Liver (tissue), 9 donors: ENCODE measurements around the gene MARCHF11. TPM values are rescaled to one million over a fixed set of nuclear protein-coding genes. Genes with fewer than 3 reads are reported as not detected.

ENCODE experiments used
- DNase-seq: peaks from one replicate; pipeline ENCODE4 v3.0.0-alpha.2; 2017; ENCODE audit warnings: low spot score
- H3K27ac ChIP-seq, 2 donors: one replicate each; pipeline ENCODE4 v1.7.0; 2013; ENCODE audit warnings: inconsistent platforms in 2 of 2, low read length in 2 of 2, control low read depth in 1 of 2, low read depth in 1 of 2, mild to moderate bottlenecking in 1 of 2
- H3K27me3 ChIP-seq, 4 donors: one replicate each; pipeline versions ENCODE4 v1.6.1 to v1.7.0; 2013; ENCODE audit warnings: low read length in 3 of 4, inconsistent platforms in 1 of 4, mild to moderate bottlenecking in 1 of 4, moderate library complexity in 1 of 4; ENCODE audit not compliant: control insufficient read depth in 4 of 4, insufficient read depth in 4 of 4
- H3K36me3 ChIP-seq, 4 donors: one replicate each; pipeline versions ENCODE4 v1.6.1 to v1.7.0; 2013; ENCODE audit warnings: low read length in 3 of 4, mild to moderate bottlenecking in 3 of 4, low read depth in 1 of 4, moderate library complexity in 1 of 4; ENCODE audit not compliant: control insufficient read depth in 4 of 4, insufficient read depth in 3 of 4
- H3K4me1 ChIP-seq, 4 donors: one replicate each; pipeline versions ENCODE4 v1.6.1 to v1.7.0; 2013; ENCODE audit warnings: low read length in 3 of 4, mild to moderate bottlenecking in 3 of 4, moderate library complexity in 1 of 4; ENCODE audit not compliant: control insufficient read depth in 4 of 4, insufficient read depth in 4 of 4
- H3K4me3 ChIP-seq, 3 donors: one replicate each; pipeline versions ENCODE4 v1.6.1 to v1.7.0; 2013; ENCODE audit warnings: low read length in 3 of 3, control low read depth in 1 of 3, low read depth in 1 of 3, mild to moderate bottlenecking in 1 of 3
- H3K9ac ChIP-seq, 2 donors: one replicate each; pipeline ENCODE4 v1.7.0; 2013; ENCODE audit warnings: low read length in 2 of 2, mild to moderate bottlenecking in 2 of 2, moderate library complexity in 2 of 2, control low read depth in 1 of 2, low read depth in 1 of 2
- H3K9me3 ChIP-seq, 4 donors: one replicate each; pipeline versions ENCODE4 v1.6.1 to v1.7.0; 2013; ENCODE audit warnings: low read length in 3 of 4; ENCODE audit not compliant: control insufficient read depth in 4 of 4
- ATF3 ChIP-seq: IDR thresholded peaks from 2 replicates; pipeline ENCODE4 v1.6.1; 2016; ENCODE audit warnings: antibody characterized with exemption
- CTCF ChIP-seq: fragments of 150-350 bp; IDR thresholded peaks from 2 replicates; pipeline ENCODE4 v1.5.1; 2017; ENCODE audit warnings: improper control_type of control experiment, low read depth, low read length; ENCODE audit not compliant: missing input control
- EGR1 ChIP-seq, 2 donors: IDR thresholded peaks; 2 replicates each; pipeline ENCODE4 v1.6.1; 2016 to 2018; ENCODE audit warnings: antibody characterized with exemption in 2 of 2, low read depth in 2 of 2
- FOXA1 ChIP-seq: IDR thresholded peaks from 2 replicates; pipeline ENCODE4 v1.6.1; 2016; ENCODE audit warnings: antibody characterized with exemption
- FOXA2 ChIP-seq: IDR thresholded peaks from 2 replicates; pipeline ENCODE4 v1.6.1; 2016; ENCODE audit warnings: antibody characterized with exemption
- GABPA ChIP-seq, 2 donors: IDR thresholded peaks in 1 of 2; conservative IDR thresholded peaks in 1 of 2; 2 replicates each; pipeline ENCODE4 v1.6.1; 2016; ENCODE audit warnings: antibody characterized with exemption in 2 of 2, mild to moderate bottlenecking in 1 of 2, moderate library complexity in 1 of 2
- HNF4A ChIP-seq, 2 donors: conservative IDR thresholded peaks; 2 replicates each; pipeline ENCODE4 v1.6.1; 2016; ENCODE audit warnings: antibody characterized with exemption in 2 of 2, mild to moderate bottlenecking in 2 of 2
- HNF4G ChIP-seq: IDR thresholded peaks from 2 replicates; pipeline ENCODE4 v1.6.1; 2016; ENCODE audit warnings: antibody characterized with exemption
- JUND ChIP-seq, 2 donors: IDR thresholded peaks; 2 replicates each; pipeline ENCODE4 v1.6.1; 2016; ENCODE audit warnings: antibody characterized with exemption in 2 of 2
- MAX ChIP-seq: IDR thresholded peaks from 2 replicates; pipeline ENCODE4 v1.6.1; 2016; ENCODE audit warnings: antibody characterized with exemption
- NR2F2 ChIP-seq: IDR thresholded peaks from 2 replicates; pipeline ENCODE4 v1.6.1; 2016; ENCODE audit warnings: antibody characterized with exemption
- RAD21 ChIP-seq, 2 donors: IDR thresholded peaks; 2 replicates each; pipeline ENCODE4 v1.6.1; 2016; ENCODE audit warnings: antibody characterized with exemption in 2 of 2, mild to moderate bottlenecking in 2 of 2
- REST ChIP-seq: IDR thresholded peaks from 2 replicates; pipeline ENCODE4 v1.6.1; 2016; ENCODE audit warnings: antibody characterized with exemption, mild to moderate bottlenecking
- RXRA ChIP-seq, 2 donors: IDR thresholded peaks; 2 replicates each; pipeline ENCODE4 v1.6.1; 2017 to 2018; ENCODE audit warnings: antibody characterized with exemption in 2 of 2, mild to moderate bottlenecking in 1 of 2
- SP1 ChIP-seq: IDR thresholded peaks from 2 replicates; pipeline ENCODE4 v1.6.1; 2018; ENCODE audit warnings: antibody characterized with exemption, mild to moderate bottlenecking
- TAF1 ChIP-seq: conservative IDR thresholded peaks from 2 replicates; pipeline ENCODE4 v1.6.1; 2016; ENCODE audit warnings: antibody characterized with exemption, mild to moderate bottlenecking
- YY1 ChIP-seq: IDR thresholded peaks from 2 replicates; pipeline ENCODE4 v1.6.1; 2016; ENCODE audit warnings: antibody characterized with exemption, mild to moderate bottlenecking
- ZBTB33 ChIP-seq: IDR thresholded peaks from 2 replicates; pipeline ENCODE4 v1.6.1; 2016; ENCODE audit warnings: antibody characterized with exemption
- WGBS: extraction: QIAGEN DNeasy Blood & Tissue Kit; methylation state at CpG from one replicate; pipeline ENCODE4 v1.1.7; 2013; 5-methylcytosine and 5-hydroxymethylcytosine counted together
- polyA plus RNA-seq, 2 donors: library from polyadenylated mRNA; stranded (reverse) in 1 of 2; unstranded in 1 of 2; fragments of 200-250 nt in 1 of 2; fragments of >200 nt in 1 of 2; fragmentation: Nextera tagmentation in 1 of 2; extraction: Ambion mirVana in 1 of 2; gene quantifications; one replicate each; pipeline versions ENCODE4 v1.2.1 to v1.2.3, GENCODE V29; 2013 to 2015
- total RNA-seq, 2 donors: library from RNA; depleted of rRNA; stranded (reverse); fragments of >200 nt; gene quantifications; one replicate each; pipeline ENCODE4 v1.2.3, GENCODE V29; 2014
- donor health status: healthy.
- donor health status: healthy.
- donor health status: healthy.
- donor health status: healthy.
- donor health status: healthy.

Gene MARCHF11
- total and polyA plus RNA-seq, 4 donors: 0.05 TPM; not detected in 3

- Histone ChIP-seq H3K4me3 (no peak overlapping the region), H3K27ac (no peak overlapping the region), H3K4me1 (no peaks in the 10 kb centered on the region), H3K36me3 (no peaks in the 10 kb centered on the region), H3K9ac (no peak overlapping the region), H3K9me3 (no peaks in the 10 kb centered on the region), H3K27me3 (peaks cover 0 to 4% (median 0%) of the 10 kb centered on the region in 4 donors)
- TF ChIP-seq GABPA (IDR thresholded peaks at IDR 0.05 in 1 of 2, conservative IDR thresholded peaks at IDR 0.05 in 1 of 2) (no peak), CTCF (no peak), HNF4A (conservative IDR thresholded peaks at IDR 0.05) (no peak), FOXA2 (no peak), FOXA1 (no peak), ATF3 (no peak), MAX (no peak), REST (no peak), NR2F2 (no peak), RAD21 (IDR thresholded peaks at IDR 0.05) (no peak), ZBTB33 (no peak), EGR1 (IDR thresholded peaks at IDR 0.05; ENCODE audit: low read depth in 2 of 2) (no peak), SP1 (no peak), HNF4G (no peak), JUND (IDR thresholded peaks at IDR 0.05) (no peak), TAF1 (no peak), YY1 (no peak), RXRA (IDR thresholded peaks at IDR 0.05) (no peak)
- no peak for DNase-seq
- 56% methylated on average over 1 of the region's 1 CpG for WGBS
These were observed 129.2 kb downstream of the MARCHF11 start for GRCh38 chr5:16050414-16050813.
